KMS-11 (cell line): ENCODE results near the gene EDARADD.

Source experiments
- H2AFZ ChIP-seq: fragments of 200-600 bp; sonication (generic); 2 replicates; pipeline ENCODE4 v1.6.1; 2016; ENCODE audit warnings: antibody characterized with exemption, mixed run types, low read depth
- H3K27ac ChIP-seq: fragments of 200-600 bp; sonication (generic); 2 replicates; pipeline ENCODE4 v1.6.1; 2016; ENCODE audit warnings: mild to moderate bottlenecking, mixed run types
- H3K27me3 ChIP-seq: fragments of 200-600 bp; sonication (generic); 2 replicates; pipeline ENCODE4 v1.6.1; 2017; ENCODE audit warnings: mild to moderate bottlenecking, low read depth, mixed run types, moderate library complexity; ENCODE audit not compliant: insufficient read depth
- H3K36me3 ChIP-seq: fragments of 200-600 bp; sonication (generic); 2 replicates; pipeline ENCODE4 v1.6.1; 2017; ENCODE audit warnings: mild to moderate bottlenecking, mixed run types; ENCODE audit not compliant: insufficient read depth
- H3K4me1 ChIP-seq: fragments of 200-600 bp; sonication (generic); 2 replicates; pipeline ENCODE4 v1.6.1; 2016; ENCODE audit warnings: mild to moderate bottlenecking, low read depth, mixed run types; ENCODE audit not compliant: poor library complexity, severe bottlenecking
- H3K4me2 ChIP-seq: fragments of 200-600 bp; sonication (generic); 2 replicates; pipeline ENCODE4 v1.7.0; 2016; ENCODE audit warnings: mild to moderate bottlenecking, mixed run types
- H3K4me3 ChIP-seq: fragments of 200-600 bp; sonication (generic); IDR thresholded peaks from 2 replicates; pipeline ENCODE4 v1.6.1; 2017; ENCODE audit warnings: low read depth, low read length, mixed read lengths; ENCODE audit not compliant: insufficient read depth
- H3K79me2 ChIP-seq: fragments of 200-600 bp; sonication (generic); 2 replicates; pipeline ENCODE4 v1.6.1; 2016; ENCODE audit warnings: low read depth, mixed run types; ENCODE audit not compliant: insufficient read depth
- H3K9ac ChIP-seq: fragments of 200-600 bp; sonication (generic); 2 replicates; pipeline ENCODE4 v1.6.1; 2016; ENCODE audit warnings: mild to moderate bottlenecking, mixed run types
- H4K20me1 ChIP-seq: fragments of 200-600 bp; sonication (generic); 2 replicates; pipeline ENCODE4 v1.6.1; 2016; ENCODE audit warnings: mild to moderate bottlenecking, mixed run types; ENCODE audit not compliant: insufficient read depth
- TF ChIP-seq, protein P1 (sequence below): fragments of 200-600 bp; sonication (generic); conservative IDR thresholded peaks from 2 replicates; pipeline ENCODE4 v1.6.1; 2017; ENCODE audit warnings: low read depth, mild to moderate bottlenecking, antibody characterized with exemption, low read length, moderate library complexity, mixed read lengths

Gene EDARADD

DNA sequence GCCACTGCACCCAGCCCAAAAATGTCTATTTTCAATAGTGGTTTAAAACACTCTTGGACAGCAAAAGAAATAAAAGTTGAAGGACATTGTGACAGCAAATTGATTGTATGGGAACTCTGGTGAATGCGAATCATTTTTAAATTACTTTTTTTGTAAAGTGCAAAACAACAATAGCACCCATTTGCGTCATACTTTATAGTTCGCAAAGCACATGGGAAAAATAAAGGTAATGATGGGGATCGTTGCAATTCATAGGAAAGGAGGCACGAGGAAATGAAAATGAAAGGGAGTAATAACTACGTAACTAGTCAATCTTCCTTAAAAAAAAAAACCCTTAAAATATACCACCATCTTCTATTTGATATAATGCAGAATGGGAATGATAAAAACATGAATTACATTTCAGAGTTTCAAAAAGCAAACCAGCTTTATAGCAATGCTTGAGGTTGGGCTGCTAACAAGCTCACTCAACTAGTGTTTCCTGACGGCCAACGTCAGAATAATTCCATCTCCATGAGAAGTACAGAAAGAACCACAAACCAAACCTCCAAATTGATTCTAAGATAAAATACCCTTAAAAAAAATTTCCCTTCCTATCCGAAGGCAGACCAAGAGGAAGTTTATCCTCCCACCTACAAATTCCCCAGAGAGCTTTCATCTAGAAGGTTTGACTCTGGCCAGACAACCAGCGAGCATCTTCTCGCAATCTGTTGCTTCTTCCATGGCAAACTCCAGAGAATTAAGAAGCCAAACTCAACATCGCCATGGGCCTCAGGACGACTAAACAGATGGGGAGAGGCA is at the start of gene EDARADD:
EDARADD (plus strand) TSS at position 606 of the 801 bp plus-strand sequence; CDS start at position 765, 159 bp downstream.
- Histone ChIP-seq H3K4me2 (no peak within 1 kb of the TSS), H3K27ac (no peak within 1 kb of the TSS), H2AFZ (no peak within 1 kb of the TSS), H3K4me3 (no peak within 1 kb of the TSS), H3K79me2 (no peaks in the 10 kb centered on the region), H3K4me1 (no peaks in the 10 kb centered on the region), H3K27me3 (no peaks in the 10 kb centered on the region), H3K36me3 (no peaks in the 10 kb centered on the region), H3K9ac (no peak within 1 kb of the TSS), H4K20me1 (no peaks in the 10 kb centered on the region)
- TF ChIP-seq, protein P1, sequence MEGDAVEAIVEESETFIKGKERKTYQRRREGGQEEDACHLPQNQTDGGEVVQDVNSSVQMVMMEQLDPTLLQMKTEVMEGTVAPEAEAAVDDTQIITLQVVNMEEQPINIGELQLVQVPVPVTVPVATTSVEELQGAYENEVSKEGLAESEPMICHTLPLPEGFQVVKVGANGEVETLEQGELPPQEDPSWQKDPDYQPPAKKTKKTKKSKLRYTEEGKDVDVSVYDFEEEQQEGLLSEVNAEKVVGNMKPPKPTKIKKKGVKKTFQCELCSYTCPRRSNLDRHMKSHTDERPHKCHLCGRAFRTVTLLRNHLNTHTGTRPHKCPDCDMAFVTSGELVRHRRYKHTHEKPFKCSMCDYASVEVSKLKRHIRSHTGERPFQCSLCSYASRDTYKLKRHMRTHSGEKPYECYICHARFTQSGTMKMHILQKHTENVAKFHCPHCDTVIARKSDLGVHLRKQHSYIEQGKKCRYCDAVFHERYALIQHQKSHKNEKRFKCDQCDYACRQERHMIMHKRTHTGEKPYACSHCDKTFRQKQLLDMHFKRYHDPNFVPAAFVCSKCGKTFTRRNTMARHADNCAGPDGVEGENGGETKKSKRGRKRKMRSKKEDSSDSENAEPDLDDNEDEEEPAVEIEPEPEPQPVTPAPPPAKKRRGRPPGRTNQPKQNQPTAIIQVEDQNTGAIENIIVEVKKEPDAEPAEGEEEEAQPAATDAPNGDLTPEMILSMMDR: no peak

- H3K27me3 ChIP-seq: no peaks in the 10 kb centered on the region
- H3K4me3 ChIP-seq: no peak overlapping the region
- H3K4me1 ChIP-seq: no peaks in the 10 kb centered on the region
- TF ChIP-seq, protein P1: no peak
- no peak overlapping the region for H3K4me2 ChIP-seq
- H4K20me1 ChIP-seq: no peaks in the 10 kb centered on the region
- H3K27ac ChIP-seq: no peak overlapping the region
- H3K36me3 ChIP-seq: no peaks in the 10 kb centered on the region
- H3K79me2 ChIP-seq: no peaks in the 10 kb centered on the region
- no peak overlapping the region for H2AFZ ChIP-seq
- H3K9ac ChIP-seq: no peak overlapping the region
Measured at GRCh38 chr1:236345728-236346127, 48.4 kb upstream of the EDARADD start.

DNA sequence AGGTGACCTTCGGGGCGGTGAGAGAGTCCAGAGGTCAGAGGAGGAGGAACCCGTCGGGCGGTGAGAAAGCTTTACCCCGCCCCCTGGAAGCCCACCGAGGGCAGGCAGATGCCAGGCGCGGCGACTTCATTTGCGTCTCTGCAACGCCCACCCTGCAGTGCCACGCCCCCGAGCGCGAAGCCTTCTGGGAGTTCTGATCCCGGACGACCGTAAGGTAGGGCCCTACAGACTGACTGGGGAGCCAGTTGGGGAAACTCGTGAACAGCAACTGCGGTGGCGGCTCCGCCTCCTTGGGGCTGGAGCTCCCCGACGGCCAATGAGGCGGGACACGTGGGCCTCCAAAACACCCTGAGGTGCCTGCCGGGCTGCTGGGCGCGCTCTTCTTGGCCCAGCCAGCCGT is 46.0 kb upstream of the EDARADD start:
- H3K27me3 ChIP-seq: no peaks in the 10 kb centered on the region
- no peak overlapping the region for H3K9ac ChIP-seq
- H3K4me1 ChIP-seq: no peaks in the 10 kb centered on the region
- no peaks in the 10 kb centered on the region for H3K36me3 ChIP-seq
- TF ChIP-seq, protein P1: no peak
- H3K4me3 ChIP-seq: no peak overlapping the region
- no peak overlapping the region for H3K27ac ChIP-seq
- no peak overlapping the region for H3K4me2 ChIP-seq
- H3K79me2 ChIP-seq: no peaks in the 10 kb centered on the region
- no peak overlapping the region for H2AFZ ChIP-seq
- no peaks in the 10 kb centered on the region for H4K20me1 ChIP-seq

GRCh38 chr1:236350308-236350707 is 43.8 kb upstream of the EDARADD start:
- TF ChIP-seq, protein P1: no peak
- no peak overlapping the region for H3K27ac ChIP-seq
- H3K4me3 ChIP-seq: no peak overlapping the region
- H3K9ac ChIP-seq: no peak overlapping the region
- H3K4me2 ChIP-seq: no peak overlapping the region
- H2AFZ ChIP-seq: no peak overlapping the region
- no peaks in the 10 kb centered on the region for H4K20me1 ChIP-seq
- H3K27me3 ChIP-seq: no peaks in the 10 kb centered on the region
- H3K79me2 ChIP-seq: no peaks in the 10 kb centered on the region
- no peaks in the 10 kb centered on the region for H3K4me1 ChIP-seq
- H3K36me3 ChIP-seq: no peaks in the 10 kb centered on the region
